K562 (cell line): ENCODE results near the gene KIF25. TPM values are rescaled to one million over a fixed set of nuclear protein-coding genes. Genes with fewer than 3 reads are reported as not detected.

Experiments used
- ARNT ChIP-seq, 2 experiments: fragments of 450-650 bp; IDR thresholded peaks; 2 replicates each; pipeline ENCODE4 v1.6.1; 2016; ENCODE audit warnings: mild to moderate bottlenecking in 1 of 2
- ATF3 ChIP-seq, 2 experiments: fragments of 450-650 bp in 1 of 2; sonication (generic) in 1 of 2; formaldehyde crosslinking in 1 of 2; IDR thresholded peaks in 1 of 2; conservative IDR thresholded peaks in 1 of 2; 2 replicates each; pipeline versions ENCODE4 v1.6.1 to v1.8.1; 2016 to 2023; ENCODE audit warnings: mild to moderate bottlenecking in 2 of 2, moderate library complexity in 2 of 2, inconsistent platforms in 1 of 2, missing genetic modification reagents in 1 of 2
- BCOR ChIP-seq: fragments of 450-650 bp; IDR thresholded peaks from 2 replicates; pipeline ENCODE4 v1.6.1; 2016
- CBX3 ChIP-seq, 2 experiments: IDR thresholded peaks; 1 replicate in 1 of 2; 2 replicates in 1 of 2; pipeline ENCODE4 v1.6.1; 2012; ENCODE audit warnings: inconsistent platforms in 2 of 2, low read length in 2 of 2, borderline replicate concordance in 1 of 2, control low read depth in 1 of 2
- CCNT2 ChIP-seq: IDR thresholded peaks from 2 replicates; pipeline ENCODE4 v1.6.1; 2011; ENCODE audit warnings: borderline replicate concordance, low read depth, mild to moderate bottlenecking, moderate library complexity, mixed read lengths, low read length; ENCODE audit not compliant: insufficient read length; ENCODE audit errors: extremely low read depth
- EHMT2 ChIP-seq: fragments of 450-650 bp; IDR thresholded peaks from 2 replicates; pipeline ENCODE4 v1.6.1; 2018; ENCODE audit warnings: antibody characterized with exemption
- ESRRA ChIP-seq: fragments of 450-650 bp; IDR thresholded peaks from 2 replicates; pipeline ENCODE4 v1.6.1; 2014; ENCODE audit warnings: low read depth, mild to moderate bottlenecking, moderate library complexity, borderline replicate concordance
- FOXM1 ChIP-seq, 2 experiments: fragments of 450-650 bp in 1 of 2; sonication (generic) in 1 of 2; formaldehyde crosslinking in 1 of 2; IDR thresholded peaks; 2 replicates each; pipeline versions ENCODE4 v1.6.1 to v1.9.0; 2017 to 2022; ENCODE audit warnings: low read depth in 2 of 2, mild to moderate bottlenecking in 2 of 2, missing genetic modification reagents in 1 of 2, moderate library complexity in 1 of 2
- HDAC1 ChIP-seq, 2 experiments: fragments of 450-650 bp; IDR thresholded peaks; 2 replicates each; pipeline ENCODE4 v1.6.1; 2016 to 2017; ENCODE audit warnings: inconsistent platforms in 1 of 2, mild to moderate bottlenecking in 1 of 2, moderate library complexity in 1 of 2
- HEY1 ChIP-seq: fragments of 250-450 bp; sonication (Bioruptor Pico); IDR thresholded peaks from 2 replicates; pipeline ENCODE4 v1.5.0; 2020; ENCODE audit warnings: mild to moderate bottlenecking, moderate library complexity, borderline replicate concordance
- HMBOX1 ChIP-seq: sonication (generic); IDR thresholded peaks from 2 replicates; pipeline ENCODE4 v1.6.1; 2016
- JUN ChIP-seq, 2 experiments: sonication (generic) in 1 of 2; formaldehyde crosslinking in 1 of 2; IDR thresholded peaks; 2 replicates each; pipeline versions ENCODE4 v1.6.1 to v1.8.0; 2012 to 2022; ENCODE audit warnings: borderline replicate concordance in 2 of 2, mild to moderate bottlenecking in 2 of 2, improper control_type of control experiment in 1 of 2, low read depth in 1 of 2, low read length in 1 of 2, missing genetic modification reagents in 1 of 2
- KDM1A ChIP-seq, 2 experiments: fragments of 450-650 bp; IDR thresholded peaks; 2 replicates each; pipeline ENCODE4 v1.6.1; 2016; ENCODE audit warnings: mild to moderate bottlenecking in 2 of 2
- MBD2 ChIP-seq: sonication (generic); IDR thresholded peaks from 2 replicates; pipeline ENCODE4 v1.6.1; 2016; ENCODE audit warnings: low read depth, borderline replicate concordance
- NFIC ChIP-seq: fragments of 450-650 bp; IDR thresholded peaks from 2 replicates; pipeline ENCODE4 v1.6.1; 2017; ENCODE audit warnings: mild to moderate bottlenecking, inconsistent platforms
- PML ChIP-seq: IDR thresholded peaks from 2 replicates; pipeline ENCODE4 v1.6.1; 2012; ENCODE audit warnings: low read length, inconsistent platforms
- SMAD3 ChIP-seq: fragments of 450-650 bp; formaldehyde crosslinking; conservative IDR thresholded peaks from 2 replicates; pipeline ENCODE4 v1.4.0; 2020; ENCODE audit warnings: mild to moderate bottlenecking
- SMARCA4 ChIP-seq: fragments of 450-650 bp; IDR thresholded peaks from 2 replicates; pipeline ENCODE4 v1.6.1; 2016
- SOX6 ChIP-seq: fragments of 450-650 bp; IDR thresholded peaks from 2 replicates; pipeline ENCODE4 v1.6.1; 2014; ENCODE audit warnings: mild to moderate bottlenecking
- STAT5A ChIP-seq: IDR thresholded peaks from 2 replicates; pipeline ENCODE4 v1.6.1; 2012; ENCODE audit warnings: low read length, inconsistent platforms, borderline replicate concordance
- ZBTB2 ChIP-seq: fragments of 450-650 bp; IDR thresholded peaks from 2 replicates; pipeline ENCODE4 v1.6.1; 2016; ENCODE audit warnings: antibody characterized with exemption
- ZNF12 ChIP-seq: sonication (generic); formaldehyde crosslinking; IDR thresholded peaks from 2 replicates; pipeline ENCODE4 v1.4.0; 2020; ENCODE audit warnings: mild to moderate bottlenecking, missing genetic modification reagents
- ZNF121 ChIP-seq: sonication (generic); formaldehyde crosslinking; conservative IDR thresholded peaks from 2 replicates; pipeline ENCODE4 v1.8.0; 2022; ENCODE audit warnings: missing genetic modification reagents
- ZNF586 ChIP-seq: fragments of 450-650 bp; formaldehyde crosslinking; conservative IDR thresholded peaks from 2 replicates; pipeline ENCODE4 v1.4.0; 2020; ENCODE audit warnings: mild to moderate bottlenecking, moderate library complexity
- ZNF589 ChIP-seq: fragments of 200-800 bp; sonication (Bioruptor generic); IDR thresholded peaks from 2 replicates; pipeline ENCODE4 v1.6.1; 2016; ENCODE audit warnings: low read depth, missing genetic modification characterization, missing compliant biosample characterization
- polyA plus RNA-seq, 8 experiments: library from polyadenylated mRNA; depleted of rRNA in 4 of 8; stranded (reverse) in 5 of 8; unstranded in 3 of 8; fragments of >200 nt; fragmentation: Nextera tagmentation in 2 of 8; fragmentation: Illumina TruSeq in 1 of 8; extraction: Ambion mirVana in 2 of 8; extraction: Trizol in 1 of 8; gene quantifications; 2 replicates each; pipeline versions ENCODE4 v1.2.1 to v1.2.3, GENCODE V29; 2011 to 2014; ENCODE audit warnings: inconsistent platforms in 1 of 8, missing spikeins in 1 of 8
- total RNA-seq, 7 experiments: library from RNA; depleted of rRNA in 6 of 7; stranded (reverse); fragments of >200 nt in 6 of 7; fragmentation: Illumina TruSeq in 2 of 7; extraction: Trizol in 2 of 7; gene quantifications; 2 replicates each; pipeline versions ENCODE4 v1.2.1 to v1.2.3, GENCODE V29; 2011 to 2021; ENCODE audit warnings: low replicate concordance in 1 of 7

The KIF25 gene
- total and polyA plus RNA-seq, 9 of the 15 experiments (the other 6 are each of a cell fraction or from before 2014, with no cell fraction given): 0.04 to 0.49 (median 0.23) TPM; not detected in 5

GRCh38 chr6:168035661-168036545, 38.4 kb downstream of the KIF25 start (continued):
- no peak for TF ChIP-seq ZNF586 (CRISPR knock-in tag)
- peak; percentile 76 to 80 for TF ChIP-seq KDM1A (IDR thresholded peaks at IDR 0.05)
- no peak for TF ChIP-seq PML
- peak; percentile 42; the same call in 1 of the 2 replicates for TF ChIP-seq MBD2
- no peak for TF ChIP-seq CBX3 (IDR thresholded peaks at IDR 0.05; ENCODE audit: borderline replicate concordance in 1 of 2, low read length in 2 of 2)
- peak; percentile 42 for TF ChIP-seq CCNT2
- TF ChIP-seq ZNF12 (CRISPR knock-in tag): peak; percentile 40; the same call in 1 of the 2 replicates
- peak; percentile 39; the same call in 1 of the 2 replicates for TF ChIP-seq BCOR
- TF ChIP-seq NFIC: 0 out of 2 replicates have a peak, but pooled peaks have one; percentile 13
- peak; percentile 80; the same call in 1 of the 2 replicates for TF ChIP-seq ESRRA
- TF ChIP-seq SMAD3 (CRISPR knock-in tag): no peak
- peak; percentile 63 for TF ChIP-seq STAT5A
- TF ChIP-seq SMARCA4: peak; percentile 89
- peak; percentile 28; the same call in 1 of the 2 replicates for TF ChIP-seq HMBOX1
- peak in 1 of 2 experiments; percentile 19; a peak in 1 of 4 replicates for TF ChIP-seq HDAC1 (IDR thresholded peaks at IDR 0.05)
- no peak for TF ChIP-seq ZNF121 (CRISPR knock-in tag)
- TF ChIP-seq ARNT (IDR thresholded peaks at IDR 0.05): 0 out of 4 replicates have a peak, but pooled peaks of 1 of the 2 experiments have one; percentile 45
- TF ChIP-seq ZNF589: no peak; the same call in 1 of the 2 replicates
- TF ChIP-seq JUN (IDR thresholded peaks at IDR 0.05; ENCODE audit: borderline replicate concordance, low read depth, low read length): peak; percentile 75
- no peak for TF ChIP-seq JUN (CRISPR knock-in tag; IDR thresholded peaks at IDR 0.05; ENCODE audit: borderline replicate concordance)
- 0 out of 2 replicates have a peak, but pooled peaks have one; percentile 3 for TF ChIP-seq HEY1 (CRISPR knock-in tag)
- peak; percentile 41; the same call in 1 of the 2 replicates for TF ChIP-seq ZBTB2
- TF ChIP-seq ATF3 (IDR thresholded peaks at IDR 0.05): peak; percentile 82
- no peak for TF ChIP-seq ATF3 (CRISPR knock-in tag; conservative IDR thresholded peaks at IDR 0.05)
- TF ChIP-seq FOXM1 (IDR thresholded peaks at IDR 0.05; ENCODE audit: low read depth): peak; percentile 47; the same call in 1 of the 2 replicates
- TF ChIP-seq FOXM1 (CRISPR knock-in tag; IDR thresholded peaks at IDR 0.05; ENCODE audit: low read depth): no peak
- no peak for TF ChIP-seq EHMT2
- TF ChIP-seq SOX6: peak; percentile 74; the same call in 1 of the 2 replicates
